B cell (primary cell): ENCODE data around the gene GSE1. TPM values are rescaled to one million over a fixed set of nuclear protein-coding genes. Genes with fewer than 3 reads are reported as not detected.

Source experiments
- ATAC-seq: fragments of 200-7000 bp; cut with Tn5 transposase; one replicate; pipeline ENCODE4 v1.10.0; 2021; ENCODE audit warnings: low read depth, mild to moderate bottlenecking, moderate number of reproducible peaks, moderate library complexity
- CTCF ChIA-PET: fragments of 350-600 bp; sonication (Branson Sonifier 250); formaldehyde crosslinking; loops from one replicate; lab custom pipeline; 2021; ENCODE audit warnings: antibody characterized with exemption, inconsistent platforms; lab: Charles Lee
- POLR2A ChIA-PET: fragments of 350-600 bp; sonication (Branson Sonifier 250); formaldehyde crosslinking; loops from one replicate; lab custom pipeline; 2021; ENCODE audit warnings: antibody characterized with exemption; lab: Charles Lee
- DNase-seq: peaks from one replicate; pipeline ENCODE4 v3.0.0; 2013
- H2AFZ ChIP-seq: 2 replicates; pipeline ENCODE4 v1.6.1; 2012; ENCODE audit warnings: mild to moderate bottlenecking, low read depth, low read length; ENCODE audit not compliant: insufficient read depth, poor library complexity, severe bottlenecking
- H3K27ac ChIP-seq, 2 donors: 1 replicate in 1 of 2; 2 replicates in 1 of 2; pipeline ENCODE4 v1.5.1; 2012 to 2013; ENCODE audit warnings: low read length in 2 of 2, mild to moderate bottlenecking in 2 of 2, moderate library complexity in 1 of 2
- H3K27me3 ChIP-seq, 4 experiments: fragments of 200-600 bp in 1 of 4; sonication (generic) in 1 of 4; replicated peaks in 1 of 4; 1 replicate in 2 of 4; 2 replicates in 2 of 4; pipeline versions ENCODE4 v1.6.1 to v1.7.0; 2013 to 2016; ENCODE audit warnings: low read length in 3 of 4, mild to moderate bottlenecking in 2 of 4, mixed read lengths in 1 of 4, moderate library complexity in 1 of 4; ENCODE audit not compliant: insufficient read depth in 4 of 4, control insufficient read depth in 3 of 4; ENCODE audit errors: control extremely low read depth in 1 of 4
- H3K36me3 ChIP-seq, 2 experiments: replicated peaks in 1 of 2; 1 replicate in 1 of 2; 2 replicates in 1 of 2; pipeline versions ENCODE4 v1.6.1 to v1.7.1; 2013; ENCODE audit warnings: low read length in 1 of 2; ENCODE audit not compliant: insufficient read depth in 2 of 2, control insufficient read depth in 1 of 2; ENCODE audit errors: control extremely low read depth in 1 of 2, extremely low read depth in 1 of 2
- H3K4me1 ChIP-seq, 2 donors: fragments of 200-600 bp in 1 of 2; sonication (generic) in 1 of 2; 1 replicate in 1 of 2; 2 replicates in 1 of 2; pipeline versions ENCODE4 v1.5.1 to v1.6.1; 2013 to 2017; ENCODE audit warnings: low read length in 2 of 2; ENCODE audit not compliant: control insufficient read depth in 2 of 2, insufficient read depth in 2 of 2
- H3K4me2 ChIP-seq: replicated peaks from 2 replicates; pipeline ENCODE3; 2012; ENCODE audit warnings: mild to moderate bottlenecking, low read depth, low read length; ENCODE audit not compliant: poor library complexity, severe bottlenecking
- H3K4me3 ChIP-seq, 5 experiments: fragments of 200-600 bp in 1 of 5; sonication (generic) in 1 of 5; 1 replicate in 3 of 5; 2 replicates in 2 of 5; pipeline versions ENCODE4 v1.5.1 to v1.7.0; 2011 to 2016; ENCODE audit warnings: low read length in 4 of 5, mild to moderate bottlenecking in 4 of 5, low read depth in 2 of 5, control low read depth in 1 of 5, moderate library complexity in 1 of 5; ENCODE audit not compliant: insufficient read depth in 1 of 5; ENCODE audit errors: control extremely low read depth in 1 of 5, extremely low read depth in 1 of 5
- H3K79me2 ChIP-seq: fragments of 200-600 bp; sonication (generic); one replicate; pipeline ENCODE4 v1.6.0; 2016; ENCODE audit warnings: low read length; ENCODE audit not compliant: control insufficient read depth, insufficient read depth
- H3K9ac ChIP-seq: fragments of 200-600 bp; sonication (generic); 2 replicates; pipeline ENCODE4 v1.6.1; 2017; ENCODE audit warnings: mild to moderate bottlenecking, low read length, moderate library complexity
- H3K9me3 ChIP-seq, 3 donors: one replicate each; pipeline versions ENCODE4 v1.6.1 to v1.7.1; 2013; ENCODE audit warnings: low read length in 2 of 3; ENCODE audit not compliant: control insufficient read depth in 2 of 3, insufficient read depth in 1 of 3; ENCODE audit errors: control extremely low read depth in 1 of 3
- H4K20me1 ChIP-seq: 2 replicates; pipeline ENCODE4 v1.6.0; 2012; ENCODE audit warnings: mild to moderate bottlenecking, low read length; ENCODE audit not compliant: insufficient read depth, control insufficient read depth, poor library complexity, severe bottlenecking
- H3K27ac Mint-ChIP-seq: one replicate; pipeline ENCODE4 v1.8.0; 2021; ENCODE audit warnings: mixed read lengths
- H3K27me3 Mint-ChIP-seq: one replicate; pipeline ENCODE4 v1.8.0; 2021; ENCODE audit warnings: mixed read lengths
- H3K4me1 Mint-ChIP-seq: one replicate; pipeline ENCODE4 v1.8.0; 2021; ENCODE audit warnings: mixed read lengths
- H3K4me3 Mint-ChIP-seq: one replicate; pipeline ENCODE4 v1.8.0; 2021; ENCODE audit warnings: mixed read lengths
- H3K9me3 Mint-ChIP-seq: one replicate; pipeline ENCODE4 v1.8.0; 2022; ENCODE audit warnings: mixed read lengths; ENCODE audit not compliant: insufficient read depth
- EZH2 ChIP-seq: IDR thresholded peaks from 2 replicates; pipeline ENCODE4 v1.6.1; 2012; ENCODE audit warnings: borderline replicate concordance, low read depth, mild to moderate bottlenecking, moderate library complexity, low read length; ENCODE audit not compliant: insufficient read depth, poor library complexity, severe bottlenecking
- WGBS: methylation state at CpG from one replicate; pipeline ENCODE4 v1.1.5; 2013; ENCODE audit warnings: missing lambda C conversion rate; ENCODE audit not compliant: insufficient coverage; 5-methylcytosine and 5-hydroxymethylcytosine counted together
- intact Hi-C: fragments of 100-400 bp; cut with micrococcal nuclease; formaldehyde crosslinking; loops from one replicate; pipeline ENCODE4 v1.10.0; 2022
- polyA plus RNA-seq: library from polyadenylated mRNA; depleted of rRNA; stranded (reverse); fragments of >200 nt; gene quantifications from 2 replicates; pipeline ENCODE4 v1.2.3, GENCODE V29; 2012
- total RNA-seq, 2 donors: library from RNA; stranded (reverse); fragments of 120-200 nt in 1 of 2; gene quantifications; 1 replicate in 1 of 2; 2 replicates in 1 of 2; pipeline versions ENCODE4 v1.2.3 to v1.2.4, GENCODE V29; 2013 to 2022
- TF ChIP-seq, protein P1 (sequence below): fragments of 200-600 bp; IDR thresholded peaks from one replicate; pipeline ENCODE4 v1.8.0; 2022; ENCODE audit warnings: antibody characterized with exemption, mild to moderate bottlenecking

The GSE1 gene
- total and polyA plus RNA-seq, 2 donors (not counting 1 experiment from before 2014, with no cell fraction given) = 57.3 to 76.1 TPM

DNA sequence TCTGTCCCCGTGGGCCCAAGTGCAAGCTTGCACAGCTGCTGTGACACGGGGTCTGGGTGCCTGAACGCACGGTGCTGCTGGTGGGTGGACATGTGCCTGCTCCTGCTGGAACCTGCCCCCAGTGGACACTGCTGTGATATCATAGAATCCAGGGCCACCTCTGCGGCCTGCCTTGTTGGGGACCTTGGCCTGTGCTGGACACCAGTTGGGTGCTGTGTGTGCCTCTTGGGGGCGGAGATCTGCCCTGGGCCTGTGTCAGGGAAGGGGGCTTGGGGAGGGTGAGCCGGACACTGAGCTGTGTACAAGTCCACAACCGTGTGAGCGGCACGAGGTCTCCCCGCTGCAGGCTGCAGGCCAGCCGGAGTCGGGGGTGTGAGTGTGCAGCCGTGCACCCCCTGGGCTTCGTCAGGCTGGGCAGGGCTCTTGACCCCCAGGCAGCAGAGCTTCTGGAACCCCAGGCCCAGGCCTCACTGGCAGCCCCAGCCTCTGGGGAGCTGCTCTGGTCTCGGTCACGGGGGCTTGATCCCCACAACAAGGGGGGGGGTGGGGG, 33.3 kb downstream of the GSE1 start:
- intact Hi-C loops = no loop called here
- no peak overlapping the region for H3K27ac Mint-ChIP-seq
- peaks cover 96% of the 10 kb centered on the region for H4K20me1 ChIP-seq

DNA sequence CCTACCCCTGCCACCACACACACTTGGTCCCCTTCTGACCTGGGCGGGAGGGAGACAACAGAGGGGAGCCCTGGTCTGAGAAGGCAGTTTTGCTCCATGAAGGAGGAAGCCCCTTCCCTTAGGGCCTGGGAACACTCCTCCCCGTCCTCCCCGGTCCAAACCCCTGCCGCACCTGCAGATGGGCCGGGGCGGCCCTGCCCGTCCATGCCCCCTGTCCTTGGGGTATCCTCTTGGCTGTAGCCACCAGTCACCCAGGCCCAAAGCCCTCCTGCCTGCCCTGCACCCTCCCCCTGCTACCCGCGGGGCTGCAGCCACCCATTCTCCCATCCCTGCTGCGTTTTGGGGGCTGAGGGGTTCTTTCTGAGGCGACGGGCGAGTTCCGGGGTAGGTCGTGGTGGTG, 33.9 kb downstream of the GSE1 start:
- ATAC-seq = no peak
- H2AFZ ChIP-seq = no peak overlapping the region
- H4K20me1 ChIP-seq = peaks cover 96% of the 10 kb centered on the region
- intact Hi-C loops = no loop called here
- peaks cover 61% of the 10 kb centered on the region for H3K79me2 ChIP-seq
- Mint-ChIP-seq H3K27ac (no peak overlapping the region), H3K27me3 (no peaks in the 10 kb centered on the region), H3K4me1 (peaks cover 10% of the 10 kb centered on the region), H3K9me3 (no peaks in the 10 kb centered on the region), H3K4me3 (no peak overlapping the region)
- no peak overlapping the region for H3K4me2 ChIP-seq
- no peak for DNase-seq
- H3K4me1 ChIP-seq = no peaks in the 10 kb centered on the region
- WGBS = 91% methylated on average over 7 of the region's 15 CpGs
- POLR2A ChIA-PET = no interaction called here
- H3K4me3 ChIP-seq = no peak overlapping the region
- TF ChIP-seq, protein P1, sequence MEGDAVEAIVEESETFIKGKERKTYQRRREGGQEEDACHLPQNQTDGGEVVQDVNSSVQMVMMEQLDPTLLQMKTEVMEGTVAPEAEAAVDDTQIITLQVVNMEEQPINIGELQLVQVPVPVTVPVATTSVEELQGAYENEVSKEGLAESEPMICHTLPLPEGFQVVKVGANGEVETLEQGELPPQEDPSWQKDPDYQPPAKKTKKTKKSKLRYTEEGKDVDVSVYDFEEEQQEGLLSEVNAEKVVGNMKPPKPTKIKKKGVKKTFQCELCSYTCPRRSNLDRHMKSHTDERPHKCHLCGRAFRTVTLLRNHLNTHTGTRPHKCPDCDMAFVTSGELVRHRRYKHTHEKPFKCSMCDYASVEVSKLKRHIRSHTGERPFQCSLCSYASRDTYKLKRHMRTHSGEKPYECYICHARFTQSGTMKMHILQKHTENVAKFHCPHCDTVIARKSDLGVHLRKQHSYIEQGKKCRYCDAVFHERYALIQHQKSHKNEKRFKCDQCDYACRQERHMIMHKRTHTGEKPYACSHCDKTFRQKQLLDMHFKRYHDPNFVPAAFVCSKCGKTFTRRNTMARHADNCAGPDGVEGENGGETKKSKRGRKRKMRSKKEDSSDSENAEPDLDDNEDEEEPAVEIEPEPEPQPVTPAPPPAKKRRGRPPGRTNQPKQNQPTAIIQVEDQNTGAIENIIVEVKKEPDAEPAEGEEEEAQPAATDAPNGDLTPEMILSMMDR = no peak
- TF ChIP-seq EZH2 = no peak
- H3K27me3 ChIP-seq = no peaks in the 10 kb centered on the region
- no peak overlapping the region for H3K27ac ChIP-seq
- H3K9ac ChIP-seq = no peak overlapping the region
- CTCF ChIA-PET = no interaction called here
- H3K9me3 ChIP-seq = no peaks in the 10 kb centered on the region
- H3K36me3 ChIP-seq = peaks cover 1 to 46% of the 10 kb centered on the region in 2 experiments

More for the DNA sequence above, 33.3 kb downstream of the GSE1 start:
- Histone ChIP-seq H3K9me3 (no peaks in the 10 kb centered on the region), H2AFZ (no peak overlapping the region), H3K36me3 (peaks cover 1 to 46% of the 10 kb centered on the region in 2 experiments), H3K4me1 (no peaks in the 10 kb centered on the region), H3K27me3 (no peaks in the 10 kb centered on the region), H3K27ac (no peak overlapping the region), H3K4me3 (no peak overlapping the region), H3K4me2 (no peak overlapping the region), H3K79me2 (peaks cover 66% of the 10 kb centered on the region), H3K9ac (no peak overlapping the region)
- Mint-ChIP-seq H3K4me3 (no peak overlapping the region), H3K9me3 (no peaks in the 10 kb centered on the region), H3K4me1 (peaks cover 10% of the 10 kb centered on the region), H3K27me3 (no peaks in the 10 kb centered on the region)
- POLR2A ChIA-PET = no interaction called here
- ATAC-seq (no peak), DNase-seq (no peak)
- 82% methylated on average over 15 of the region's 17 CpGs for WGBS
- CTCF ChIA-PET = no interaction called here
- TF ChIP-seq, protein P1 = no peak
- TF ChIP-seq EZH2 = no peak
